ENCODE results near the gene MARCHF4. TPM values are rescaled to one million over a fixed set of nuclear protein-coding genes. Genes with fewer than 3 reads are reported as not detected.

The MARCHF4 gene
- total and polyA plus RNA-seq, 9 of the 15 experiments (the other 6 are each of a cell fraction or from before 2014, with no cell fraction given), result 0.05 TPM; not detected in 8

GRCh38 chr2:216328347-216328746, 43.9 kb downstream of the MARCHF4 start (continued):
- TF ChIP-seq, protein P1, sequence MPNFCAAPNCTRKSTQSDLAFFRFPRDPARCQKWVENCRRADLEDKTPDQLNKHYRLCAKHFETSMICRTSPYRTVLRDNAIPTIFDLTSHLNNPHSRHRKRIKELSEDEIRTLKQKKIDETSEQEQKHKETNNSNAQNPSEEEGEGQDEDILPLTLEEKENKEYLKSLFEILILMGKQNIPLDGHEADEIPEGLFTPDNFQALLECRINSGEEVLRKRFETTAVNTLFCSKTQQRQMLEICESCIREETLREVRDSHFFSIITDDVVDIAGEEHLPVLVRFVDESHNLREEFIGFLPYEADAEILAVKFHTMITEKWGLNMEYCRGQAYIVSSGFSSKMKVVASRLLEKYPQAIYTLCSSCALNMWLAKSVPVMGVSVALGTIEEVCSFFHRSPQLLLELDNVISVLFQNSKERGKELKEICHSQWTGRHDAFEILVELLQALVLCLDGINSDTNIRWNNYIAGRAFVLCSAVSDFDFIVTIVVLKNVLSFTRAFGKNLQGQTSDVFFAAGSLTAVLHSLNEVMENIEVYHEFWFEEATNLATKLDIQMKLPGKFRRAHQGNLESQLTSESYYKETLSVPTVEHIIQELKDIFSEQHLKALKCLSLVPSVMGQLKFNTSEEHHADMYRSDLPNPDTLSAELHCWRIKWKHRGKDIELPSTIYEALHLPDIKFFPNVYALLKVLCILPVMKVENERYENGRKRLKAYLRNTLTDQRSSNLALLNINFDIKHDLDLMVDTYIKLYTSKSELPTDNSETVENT (CRISPR knock-in tag; IDR thresholded peaks at IDR 0.05), result no peak
- TF ChIP-seq NFIC (IDR thresholded peaks at IDR 0.05) (no peak), PML (IDR thresholded peaks at IDR 0.05; ENCODE audit: low read length) (no peak), TBP (optimal IDR thresholded peaks at IDR 0.05; ENCODE audit: low read depth, low read length) (no peak), HMBOX1 (IDR thresholded peaks at IDR 0.05) (no peak), NEUROD1 (IDR thresholded peaks at IDR 0.05; ENCODE audit: borderline replicate concordance, low read depth, low read length, partially characterized antibody) (no peak), U2AF1 (optimal IDR thresholded peaks at IDR 0.05; ENCODE audit: low read depth, low read length) (no peak)
- TF ChIP-seq, protein P2, sequence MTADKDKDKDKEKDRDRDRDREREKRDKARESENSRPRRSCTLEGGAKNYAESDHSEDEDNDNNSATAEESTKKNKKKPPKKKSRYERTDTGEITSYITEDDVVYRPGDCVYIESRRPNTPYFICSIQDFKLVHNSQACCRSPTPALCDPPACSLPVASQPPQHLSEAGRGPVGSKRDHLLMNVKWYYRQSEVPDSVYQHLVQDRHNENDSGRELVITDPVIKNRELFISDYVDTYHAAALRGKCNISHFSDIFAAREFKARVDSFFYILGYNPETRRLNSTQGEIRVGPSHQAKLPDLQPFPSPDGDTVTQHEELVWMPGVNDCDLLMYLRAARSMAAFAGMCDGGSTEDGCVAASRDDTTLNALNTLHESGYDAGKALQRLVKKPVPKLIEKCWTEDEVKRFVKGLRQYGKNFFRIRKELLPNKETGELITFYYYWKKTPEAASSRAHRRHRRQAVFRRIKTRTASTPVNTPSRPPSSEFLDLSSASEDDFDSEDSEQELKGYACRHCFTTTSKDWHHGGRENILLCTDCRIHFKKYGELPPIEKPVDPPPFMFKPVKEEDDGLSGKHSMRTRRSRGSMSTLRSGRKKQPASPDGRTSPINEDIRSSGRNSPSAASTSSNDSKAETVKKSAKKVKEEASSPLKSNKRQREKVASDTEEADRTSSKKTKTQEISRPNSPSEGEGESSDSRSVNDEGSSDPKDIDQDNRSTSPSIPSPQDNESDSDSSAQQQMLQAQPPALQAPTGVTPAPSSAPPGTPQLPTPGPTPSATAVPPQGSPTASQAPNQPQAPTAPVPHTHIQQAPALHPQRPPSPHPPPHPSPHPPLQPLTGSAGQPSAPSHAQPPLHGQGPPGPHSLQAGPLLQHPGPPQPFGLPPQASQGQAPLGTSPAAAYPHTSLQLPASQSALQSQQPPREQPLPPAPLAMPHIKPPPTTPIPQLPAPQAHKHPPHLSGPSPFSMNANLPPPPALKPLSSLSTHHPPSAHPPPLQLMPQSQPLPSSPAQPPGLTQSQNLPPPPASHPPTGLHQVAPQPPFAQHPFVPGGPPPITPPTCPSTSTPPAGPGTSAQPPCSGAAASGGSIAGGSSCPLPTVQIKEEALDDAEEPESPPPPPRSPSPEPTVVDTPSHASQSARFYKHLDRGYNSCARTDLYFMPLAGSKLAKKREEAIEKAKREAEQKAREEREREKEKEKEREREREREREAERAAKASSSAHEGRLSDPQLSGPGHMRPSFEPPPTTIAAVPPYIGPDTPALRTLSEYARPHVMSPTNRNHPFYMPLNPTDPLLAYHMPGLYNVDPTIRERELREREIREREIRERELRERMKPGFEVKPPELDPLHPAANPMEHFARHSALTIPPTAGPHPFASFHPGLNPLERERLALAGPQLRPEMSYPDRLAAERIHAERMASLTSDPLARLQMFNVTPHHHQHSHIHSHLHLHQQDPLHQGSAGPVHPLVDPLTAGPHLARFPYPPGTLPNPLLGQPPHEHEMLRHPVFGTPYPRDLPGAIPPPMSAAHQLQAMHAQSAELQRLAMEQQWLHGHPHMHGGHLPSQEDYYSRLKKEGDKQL (CRISPR knock-in tag; IDR thresholded peaks at IDR 0.05; ENCODE audit: borderline replicate concordance), result no peak
- TF ChIP-seq, protein P3, sequence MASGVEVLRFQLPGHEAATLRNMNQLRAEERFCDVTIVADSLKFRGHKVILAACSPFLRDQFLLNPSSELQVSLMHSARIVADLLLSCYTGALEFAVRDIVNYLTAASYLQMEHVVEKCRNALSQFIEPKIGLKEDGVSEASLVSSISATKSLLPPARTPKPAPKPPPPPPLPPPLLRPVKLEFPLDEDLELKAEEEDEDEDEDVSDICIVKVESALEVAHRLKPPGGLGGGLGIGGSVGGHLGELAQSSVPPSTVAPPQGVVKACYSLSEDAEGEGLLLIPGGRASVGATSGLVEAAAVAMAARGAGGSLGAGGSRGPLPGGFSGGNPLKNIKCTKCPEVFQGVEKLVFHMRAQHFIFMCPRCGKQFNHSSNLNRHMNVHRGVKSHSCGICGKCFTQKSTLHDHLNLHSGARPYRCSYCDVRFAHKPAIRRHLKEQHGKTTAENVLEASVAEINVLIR (CRISPR knock-in tag; IDR thresholded peaks at IDR 0.05), result no peak

All from K562 (cell line).